ENCODE measurements around the gene MAP2. TPM values are rescaled to one million over a fixed set of nuclear protein-coding genes. Genes with fewer than 3 reads are reported as not detected.

MAP2 gene
- total RNA-seq, 4 donors from 2014 or later = 18.9 to 36.4 (median 25.3) TPM

- no peak for TF ChIP-seq CTCF (IDR thresholded peaks at IDR 0.05)
- no peak for DNase-seq (ENCODE audit: low spot score)
Observed at GRCh38 chr2:209388446-209389037, 35.3 kb upstream of the MAP2 start.

GRCh38 chr2:209389171-209389618 is 34.7 kb upstream of the MAP2 start:
- no peak for ATAC-seq (ENCODE audit: low FRiP score)
- no peak for DNase-seq (ENCODE audit: low spot score)
- TF ChIP-seq CTCF (IDR thresholded peaks at IDR 0.05) = no peak

More at GRCh38 chr2:209388446-209389037, 35.3 kb upstream of the MAP2 start:
- ATAC-seq (ENCODE audit: low FRiP score) = no peak

- DNase-seq (ENCODE audit: low spot score) (no peak), ATAC-seq (ENCODE audit: low FRiP score) (no peak)
- TF ChIP-seq CTCF (IDR thresholded peaks at IDR 0.05) = no peak
Observed at GRCh38 chr2:209390839-209391238, 33.0 kb upstream of the MAP2 start.

- ATAC-seq (ENCODE audit: low FRiP score) = peak; percentile 78
- no peak for TF ChIP-seq CTCF (IDR thresholded peaks at IDR 0.05)
- DNase-seq (ENCODE audit: low spot score) = no peak
Observed at GRCh38 chr2:209391776-209392401, 32.0 kb upstream of the MAP2 start.

GRCh38 chr2:209395229-209395628 is 28.6 kb upstream of the MAP2 start:
- ATAC-seq (ENCODE audit: low FRiP score) (no peak), DNase-seq (ENCODE audit: low spot score) (no peak)
- no peak for TF ChIP-seq CTCF (IDR thresholded peaks at IDR 0.05)

- ATAC-seq (ENCODE audit: low FRiP score) = no peak
- no peak for TF ChIP-seq CTCF (IDR thresholded peaks at IDR 0.05)
- DNase-seq (ENCODE audit: low spot score) = no peak
Observed at GRCh38 chr2:209395652-209396051, 28.2 kb upstream of the MAP2 start.

- no peak for DNase-seq (ENCODE audit: low spot score)
- TF ChIP-seq CTCF (IDR thresholded peaks at IDR 0.05) = no peak
- ATAC-seq (ENCODE audit: low FRiP score) = no peak
Observed at GRCh38 chr2:209398463-209398862, 25.4 kb upstream of the MAP2 start.
